A673 (cell line): Measurements from ENCODE around the gene LARGE1. TPM values are rescaled to one million over a fixed set of nuclear protein-coding genes. Genes with fewer than 3 reads are reported as not detected.

ENCODE experiments used
- BruUV-seq: library from RNA; stranded (reverse); fragments of 400-500 nt; replicated peaks from 2 replicates; lab custom pipeline; 2021; lab: Mats Ljungman, UMichigan
- CTCF ChIA-PET: fragments of 300-600 bp; sonication (Branson Sonifier 250); formaldehyde crosslinking; loops from one replicate; lab custom pipeline; 2022; ENCODE audit warnings: antibody characterized with exemption; lab: Charles Lee
- POLR2A ChIA-PET: fragments of 300-600 bp; sonication (Branson Sonifier 250); formaldehyde crosslinking; loops from one replicate; lab custom pipeline; 2022; ENCODE audit warnings: antibody characterized with exemption; ENCODE audit not compliant: low non-redundant PET; lab: Charles Lee
- DNase-seq: peaks from one replicate; pipeline ENCODE4 v3.0.0-alpha.2; 2015; ENCODE audit warnings: low spot score
- H3K27ac ChIP-seq: fragments of 200-600 bp; sonication (generic); 2 replicates; pipeline ENCODE4 v1.5.1; 2016; ENCODE audit warnings: mixed run types, low read depth, mild to moderate bottlenecking, mixed read lengths, antibody characterized with exemption, low read length; ENCODE audit not compliant: poor library complexity, severe bottlenecking
- H3K27me3 ChIP-seq: fragments of 200-600 bp; sonication (generic); replicated peaks from 2 replicates; pipeline ENCODE4 v1.6.1; 2017; ENCODE audit warnings: mixed run types, low read depth, mild to moderate bottlenecking, mixed read lengths, antibody characterized with exemption, low read length; ENCODE audit not compliant: insufficient read depth, poor library complexity
- H3K36me3 ChIP-seq: fragments of 200-600 bp; sonication (generic); 2 replicates; pipeline ENCODE4 v1.6.1; 2016; ENCODE audit warnings: mixed run types, mild to moderate bottlenecking, mixed read lengths, antibody characterized with exemption, low read length; ENCODE audit not compliant: insufficient read depth, poor library complexity, severe bottlenecking
- H3K4me1 ChIP-seq: fragments of 200-600 bp; sonication (generic); 2 replicates; pipeline ENCODE4 v1.6.1; 2017; ENCODE audit warnings: mixed run types, mild to moderate bottlenecking, mixed read lengths, antibody characterized with exemption, low read length; ENCODE audit not compliant: insufficient read depth, poor library complexity, severe bottlenecking
- H3K4me3 ChIP-seq: fragments of 200-600 bp; sonication (generic); 2 replicates; pipeline ENCODE4 v1.5.1; 2016; ENCODE audit warnings: low read depth, mixed run types, mild to moderate bottlenecking, mixed read lengths, low read length; ENCODE audit not compliant: poor library complexity, severe bottlenecking
- H3K9me3 ChIP-seq: fragments of 200-600 bp; sonication (generic); 2 replicates; pipeline ENCODE4 v1.6.1; 2016; ENCODE audit warnings: mixed run types, low read depth, mild to moderate bottlenecking, mixed read lengths, antibody characterized with exemption, low read length; ENCODE audit not compliant: poor library complexity, severe bottlenecking
- EZH2 ChIP-seq: fragments of 200-600 bp; sonication (generic); IDR thresholded peaks from 2 replicates; pipeline ENCODE4 v1.6.1; 2017; ENCODE audit warnings: borderline replicate concordance, low read depth, mild to moderate bottlenecking, mixed read lengths, antibody characterized with exemption, low read length; ENCODE audit not compliant: poor library complexity, severe bottlenecking
- intact Hi-C: fragments of 100-400 bp; cut with micrococcal nuclease; formaldehyde crosslinking; loops from one replicate; pipeline ENCODE4 v1.10.0; 2022; ENCODE audit not compliant: unreplicated experiment
- total RNA-seq: library from RNA; stranded (reverse); gene quantifications from 2 replicates; pipeline ENCODE4 v1.2.3, GENCODE V29; 2021
- TF ChIP-seq, protein P1 (sequence below): fragments of 300-800, 200-600 bp; sonication (generic); conservative IDR thresholded peaks from 2 replicates; pipeline ENCODE4 v1.5.1; 2017; ENCODE audit warnings: low read depth, mild to moderate bottlenecking, antibody characterized with exemption, low read length, moderate library complexity, mixed read lengths

LARGE1 gene
- total RNA-seq, 1 experiment from 2014 or later = not detected

DNA sequence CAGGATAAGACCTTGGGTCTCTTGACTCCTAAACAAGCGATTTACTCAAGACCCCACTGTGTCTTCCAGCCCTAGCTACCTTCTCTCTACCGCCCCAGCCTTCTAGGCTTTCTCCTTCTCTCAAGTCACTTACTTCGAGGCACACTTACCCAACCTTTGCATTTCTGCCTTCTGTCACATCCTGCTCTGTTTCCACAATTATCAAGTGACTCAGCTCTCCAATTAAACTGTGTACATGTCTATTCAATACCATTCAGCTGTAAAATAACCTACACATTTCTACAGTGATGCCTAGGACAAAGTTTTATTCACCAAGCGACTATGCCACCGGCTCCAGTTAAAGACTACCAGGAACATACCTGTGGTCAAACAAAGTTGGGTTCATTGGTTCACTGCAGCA is 69.0 kb downstream of the LARGE1 start:
- CTCF ChIA-PET = no interaction called here
- BruUV-seq = no TSS peak
- Histone ChIP-seq H3K4me3 (no peak overlapping the region), H3K27me3 (no peaks in the 10 kb centered on the region), H3K9me3 (peaks cover 13% of the 10 kb centered on the region), H3K27ac (no peak overlapping the region), H3K36me3 (no peaks in the 10 kb centered on the region), H3K4me1 (no peaks in the 10 kb centered on the region)
- no peak for TF ChIP-seq EZH2
- TF ChIP-seq, protein P1, sequence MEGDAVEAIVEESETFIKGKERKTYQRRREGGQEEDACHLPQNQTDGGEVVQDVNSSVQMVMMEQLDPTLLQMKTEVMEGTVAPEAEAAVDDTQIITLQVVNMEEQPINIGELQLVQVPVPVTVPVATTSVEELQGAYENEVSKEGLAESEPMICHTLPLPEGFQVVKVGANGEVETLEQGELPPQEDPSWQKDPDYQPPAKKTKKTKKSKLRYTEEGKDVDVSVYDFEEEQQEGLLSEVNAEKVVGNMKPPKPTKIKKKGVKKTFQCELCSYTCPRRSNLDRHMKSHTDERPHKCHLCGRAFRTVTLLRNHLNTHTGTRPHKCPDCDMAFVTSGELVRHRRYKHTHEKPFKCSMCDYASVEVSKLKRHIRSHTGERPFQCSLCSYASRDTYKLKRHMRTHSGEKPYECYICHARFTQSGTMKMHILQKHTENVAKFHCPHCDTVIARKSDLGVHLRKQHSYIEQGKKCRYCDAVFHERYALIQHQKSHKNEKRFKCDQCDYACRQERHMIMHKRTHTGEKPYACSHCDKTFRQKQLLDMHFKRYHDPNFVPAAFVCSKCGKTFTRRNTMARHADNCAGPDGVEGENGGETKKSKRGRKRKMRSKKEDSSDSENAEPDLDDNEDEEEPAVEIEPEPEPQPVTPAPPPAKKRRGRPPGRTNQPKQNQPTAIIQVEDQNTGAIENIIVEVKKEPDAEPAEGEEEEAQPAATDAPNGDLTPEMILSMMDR = no peak
- intact Hi-C loops = no loop called here
- DNase-seq = no peak
- POLR2A ChIA-PET = no interaction called here

DNA sequence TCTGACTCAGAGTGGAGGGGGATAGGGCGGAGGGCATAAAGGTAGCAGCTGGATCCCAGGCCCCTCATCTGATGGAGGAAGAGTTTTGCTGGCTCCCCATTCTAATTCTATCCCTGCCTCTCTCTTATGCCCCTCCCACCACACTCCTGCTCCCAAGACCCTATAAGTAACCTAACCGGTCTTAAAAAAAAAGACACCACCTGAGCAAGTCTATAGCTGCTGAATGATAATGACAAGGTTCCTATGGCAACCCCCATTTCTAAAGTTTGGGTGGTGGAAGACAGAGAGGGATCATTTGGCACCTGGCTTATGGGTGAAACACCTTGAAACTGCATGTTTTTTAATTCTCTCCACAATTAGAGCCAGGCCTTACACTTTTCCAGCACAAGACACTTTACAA is 69.6 kb downstream of the LARGE1 start:
- H3K4me1 ChIP-seq = no peaks in the 10 kb centered on the region

GRCh38 chr22:33850193-33850592 is 70.1 kb downstream of the LARGE1 start:
- Histone ChIP-seq H3K4me1 (no peaks in the 10 kb centered on the region), H3K36me3 (no peaks in the 10 kb centered on the region), H3K27me3 (no peaks in the 10 kb centered on the region), H3K27ac (no peak overlapping the region), H3K9me3 (peaks cover 13% of the 10 kb centered on the region), H3K4me3 (no peak overlapping the region)
- CTCF ChIA-PET = no interaction called here
- DNase-seq = no peak
- BruUV-seq = no TSS peak
- no peak for TF ChIP-seq EZH2
- TF ChIP-seq, protein P1 = no peak
- POLR2A ChIA-PET = no interaction called here
- intact Hi-C loops = no loop called here

More for the DNA sequence above, 69.6 kb downstream of the LARGE1 start:
- TF ChIP-seq, protein P1 = no peak
- TF ChIP-seq EZH2 = no peak
- Histone ChIP-seq H3K4me3 (no peak overlapping the region), H3K27me3 (no peaks in the 10 kb centered on the region), H3K9me3 (peaks cover 13% of the 10 kb centered on the region), H3K36me3 (no peaks in the 10 kb centered on the region), H3K27ac (no peak overlapping the region)
- DNase-seq = no peak
- no TSS peak for BruUV-seq
- CTCF ChIA-PET = no interaction called here
- intact Hi-C loops = no loop called here
- POLR2A ChIA-PET = no interaction called here
